ENCODE measurements around the gene EXOC3.
A peak's percentile ranks its signal among the peaks of the same experiment; 100 is the strongest.
"Not testable (repeated sequence)": the region's sequence is repeated elsewhere in the genome, so short reads cannot be mapped to it uniquely, and the experiment has no call there.

The EXOC3 gene

DNA sequence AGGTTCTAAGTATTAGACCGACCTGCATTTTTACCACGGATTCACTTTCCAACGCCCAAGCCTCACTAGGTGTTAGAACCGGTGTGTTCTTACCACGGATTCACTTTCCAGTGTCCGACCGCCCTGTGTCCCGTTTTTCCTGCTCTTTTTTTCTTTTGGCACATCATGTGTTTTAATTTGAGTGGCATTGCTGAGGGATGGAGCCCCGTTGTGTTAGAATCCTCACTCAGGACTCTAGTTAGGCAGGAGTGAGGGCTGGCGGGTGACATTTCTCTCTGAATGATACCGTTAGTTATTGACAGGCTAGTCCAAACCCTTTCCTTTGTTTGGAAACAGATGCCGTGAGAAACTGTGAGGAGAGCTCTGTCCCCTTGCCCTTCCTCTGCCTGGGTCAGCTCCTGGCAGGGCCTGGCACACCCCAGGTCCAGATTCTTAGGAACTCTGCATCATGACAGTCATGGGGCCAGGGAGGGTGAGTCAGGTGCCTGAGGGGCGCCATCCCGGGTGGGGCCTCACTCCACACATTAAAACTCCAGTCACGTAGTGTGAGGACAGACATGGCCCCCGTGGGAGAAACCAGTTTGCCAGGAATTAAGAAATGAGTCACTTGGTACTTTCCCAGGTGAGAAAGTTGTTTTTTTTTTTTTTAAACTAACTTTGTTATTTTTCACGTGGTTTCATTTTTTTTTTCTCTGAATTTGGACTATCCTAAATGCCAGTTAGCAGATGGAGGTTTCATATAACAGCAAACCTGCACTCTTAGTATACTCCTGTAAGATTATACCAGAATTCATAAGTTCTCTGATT is 15.8 kb downstream of the EXOC3 start:
- no peak for DNase-seq

DNA sequence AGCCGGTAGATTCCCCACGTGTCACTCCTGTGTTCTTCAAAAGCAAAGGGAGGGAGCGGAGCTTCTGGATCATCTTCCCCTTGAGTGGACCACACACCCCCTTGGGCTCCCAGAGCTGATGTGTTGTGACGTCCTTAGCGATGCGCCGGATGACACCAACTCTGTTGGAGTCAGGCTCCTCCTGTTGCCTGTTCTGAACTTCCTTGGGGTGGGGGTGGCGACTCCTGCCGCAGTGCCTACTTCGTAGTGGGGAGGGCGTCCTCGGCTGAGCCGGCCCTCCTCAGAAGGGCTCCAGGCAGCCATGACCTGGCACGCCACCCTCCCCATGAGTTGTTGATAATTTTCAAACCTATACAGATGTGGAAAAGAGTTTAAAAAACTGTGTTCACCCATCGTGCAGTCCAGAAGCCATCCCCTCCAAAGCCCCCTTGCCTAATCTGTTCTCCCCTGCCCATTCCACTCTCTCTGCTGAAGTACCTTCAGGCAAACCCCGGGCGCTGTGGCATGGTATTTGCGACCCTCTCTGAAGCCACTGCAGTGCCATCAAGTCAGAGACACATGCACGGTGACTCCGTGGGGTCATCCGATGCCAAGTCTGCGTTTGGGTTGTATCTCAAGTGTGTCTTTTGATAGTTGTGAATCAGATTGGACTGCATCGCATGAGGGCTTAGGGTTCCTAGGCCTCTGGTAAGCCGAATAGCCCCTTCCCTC is 16.7 kb downstream of the EXOC3 start:
- DNase-seq, result no peak

DNA sequence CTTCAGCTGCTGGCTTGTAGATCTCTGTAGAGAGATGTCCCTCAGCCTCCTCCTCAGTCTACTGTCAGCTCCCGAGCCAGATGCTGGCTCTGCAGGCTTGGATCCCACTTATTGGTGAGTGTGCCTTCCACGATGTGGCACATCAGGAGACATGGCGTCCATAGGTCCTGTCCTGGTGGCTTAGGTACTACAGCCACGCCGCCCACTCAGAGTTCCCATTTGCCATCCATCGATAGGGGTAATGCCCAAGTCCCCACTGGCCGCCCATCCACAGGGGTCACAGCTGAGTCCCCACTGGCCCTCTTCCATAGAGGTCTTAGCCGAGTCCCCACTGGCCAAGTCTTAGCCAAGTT is 17.3 kb downstream of the EXOC3 start:
- DNase-seq, result no peak

DNA sequence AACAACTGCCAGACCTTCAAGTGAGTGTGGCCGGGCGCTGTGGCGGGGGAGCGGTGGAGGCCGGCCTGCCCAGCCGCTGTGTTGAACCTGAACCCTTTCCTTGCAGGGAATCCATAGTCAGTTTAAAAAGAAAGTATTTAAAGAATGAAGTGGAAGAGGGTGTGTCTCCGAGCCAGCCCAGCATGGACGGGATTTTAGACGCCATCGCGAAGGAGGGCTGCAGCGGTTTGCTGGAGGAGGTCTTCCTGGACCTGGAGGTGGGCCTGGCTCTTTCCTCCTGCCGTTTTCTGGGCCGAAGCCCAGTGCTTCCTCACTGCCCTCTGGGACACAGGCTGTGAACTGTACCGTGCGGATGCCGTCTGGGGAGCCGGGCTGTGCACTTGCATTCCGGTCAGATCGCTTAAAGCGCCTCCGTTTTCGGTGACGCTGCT is 19.1 kb downstream of the EXOC3 start:
- no peak for DNase-seq

DNA sequence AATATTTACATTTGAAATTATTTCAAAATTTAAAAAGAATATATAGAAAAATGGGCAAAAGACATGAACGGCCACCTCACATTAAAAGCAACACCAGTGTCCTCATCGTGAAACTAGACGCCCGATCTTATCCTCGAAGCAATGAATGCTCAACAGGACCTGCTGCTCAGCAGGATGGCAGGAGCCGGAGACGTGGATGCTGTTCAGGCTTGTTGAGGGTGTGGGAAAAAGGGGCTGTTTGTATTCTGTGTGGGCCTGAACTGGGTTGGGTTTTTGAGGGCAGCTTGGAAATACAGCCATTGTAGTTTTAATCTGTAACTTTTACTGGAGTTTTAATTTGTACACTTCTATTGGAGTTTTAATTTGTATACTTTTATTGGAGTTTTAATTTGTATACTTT is 20.3 kb downstream of the EXOC3 start:
- DNase-seq, result no peak

DNA sequence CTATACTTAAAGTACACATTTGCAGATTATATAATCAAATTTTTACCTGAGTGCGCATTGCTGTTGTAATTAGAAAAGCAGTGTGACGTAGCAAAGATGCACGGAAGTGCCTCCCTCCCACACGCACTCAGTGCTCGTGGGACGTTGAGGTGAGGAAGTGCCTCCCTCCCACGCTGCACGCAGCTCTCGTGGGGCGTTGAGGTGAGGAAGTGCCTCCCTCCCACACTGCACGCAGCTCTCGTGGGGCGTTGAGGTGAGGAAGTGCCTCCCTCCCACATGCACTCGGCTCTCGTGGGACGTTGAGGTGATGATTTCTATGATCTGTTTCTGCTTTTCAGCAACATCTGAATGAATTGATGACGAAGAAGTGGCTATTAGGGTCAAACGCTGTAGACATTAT is 21.0 kb downstream of the EXOC3 start:
- peak; percentile 88 for DNase-seq

DNA sequence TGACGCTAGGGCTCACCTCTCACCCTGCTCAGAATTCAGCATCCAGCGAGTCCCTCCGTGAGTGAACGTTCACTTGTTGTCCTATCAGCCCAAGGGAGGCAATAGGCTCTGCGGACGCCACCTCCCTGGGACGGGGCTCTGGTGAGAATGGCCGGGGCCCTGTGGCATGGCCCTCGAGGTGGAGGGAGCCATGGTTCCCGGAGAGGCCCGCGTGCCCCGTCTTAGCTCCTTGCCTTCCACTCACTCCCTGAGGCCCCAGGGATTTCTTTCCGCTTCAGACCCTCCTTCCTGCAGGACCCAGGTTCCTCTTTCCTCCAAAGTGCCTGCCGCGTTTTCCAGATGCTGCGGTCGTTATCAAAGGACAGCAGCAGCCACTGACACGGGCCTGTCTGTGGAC is 21.5 kb downstream of the EXOC3 start:
- no peak for DNase-seq

DNA sequence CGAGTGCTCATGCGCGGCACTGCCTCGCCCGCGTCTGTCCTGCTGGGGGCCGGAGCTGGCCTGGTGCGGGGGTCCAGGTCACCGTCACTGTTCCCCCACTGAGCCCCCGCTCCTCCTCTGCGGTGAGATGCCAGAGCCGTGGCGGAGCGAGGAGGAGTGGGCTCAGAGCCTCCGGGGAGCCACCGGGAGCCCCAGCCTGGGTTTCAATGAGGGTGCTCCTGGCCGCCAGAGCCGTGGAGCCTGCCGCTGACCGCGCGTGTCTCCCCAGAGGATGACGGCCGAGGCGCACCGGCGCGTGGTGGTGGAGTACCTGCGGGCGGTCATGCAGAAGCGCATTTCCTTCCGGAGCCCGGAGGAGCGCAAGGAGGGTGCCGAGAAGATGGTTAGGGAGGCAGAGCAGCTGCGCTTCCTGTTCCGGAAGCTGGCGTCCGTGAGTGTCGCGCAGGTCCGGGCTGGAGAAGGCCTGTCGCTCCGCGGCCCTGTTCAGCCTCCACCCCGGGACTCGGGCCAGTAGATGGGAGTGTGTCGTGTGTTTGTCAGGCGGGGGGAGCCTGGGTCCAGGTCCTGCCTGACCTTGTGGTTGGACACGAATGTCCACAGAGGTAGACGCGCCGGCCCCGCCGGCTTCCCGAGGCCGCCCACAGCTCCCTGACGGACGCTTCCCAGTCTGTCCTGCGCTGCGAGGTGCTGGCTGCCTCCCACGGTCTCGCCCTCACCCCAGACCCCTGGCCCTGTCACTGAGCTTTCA is 22.0 kb downstream of the EXOC3 start:
- DNase-seq, result no peak

DNA sequence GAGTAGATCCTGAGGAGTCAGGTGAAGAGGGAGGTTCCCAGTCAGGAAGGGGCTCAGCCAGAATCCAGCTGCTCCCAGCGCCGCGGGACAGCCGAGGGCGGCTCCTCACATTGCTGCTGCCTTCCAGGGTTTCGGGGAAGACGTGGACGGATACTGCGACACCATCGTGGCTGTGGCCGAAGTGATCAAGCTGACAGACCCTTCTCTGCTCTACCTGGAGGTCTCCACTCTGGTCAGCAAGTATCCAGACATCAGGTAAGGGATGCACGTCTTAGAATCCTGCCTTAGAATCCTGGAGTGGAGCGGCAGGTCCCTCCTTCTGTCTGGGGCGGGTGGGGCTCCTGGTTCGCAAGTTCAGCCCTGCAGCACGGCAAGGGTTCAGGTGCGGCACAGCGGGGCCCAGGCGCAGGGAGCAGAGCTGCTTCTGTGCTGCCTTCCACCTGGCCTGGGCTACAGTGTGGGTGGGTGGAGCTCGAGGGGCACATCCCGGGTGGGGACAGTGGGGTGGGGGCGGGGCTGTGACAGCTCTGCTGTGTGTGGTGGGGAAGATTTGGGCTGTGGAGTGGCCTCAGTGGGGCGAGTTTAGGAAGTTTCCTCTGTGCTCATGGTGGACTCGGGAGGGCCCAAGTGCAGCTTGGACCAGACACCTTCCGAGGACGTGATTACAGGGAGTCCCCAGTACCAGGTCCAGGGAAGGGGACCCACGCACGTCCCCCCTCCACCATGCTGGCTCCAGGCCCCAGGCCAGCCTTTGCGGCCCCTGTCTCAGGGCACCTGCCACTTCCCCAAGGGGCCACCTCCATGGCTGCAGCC is 22.8 kb downstream of the EXOC3 start:
- DNase-seq, result no peak

DNA sequence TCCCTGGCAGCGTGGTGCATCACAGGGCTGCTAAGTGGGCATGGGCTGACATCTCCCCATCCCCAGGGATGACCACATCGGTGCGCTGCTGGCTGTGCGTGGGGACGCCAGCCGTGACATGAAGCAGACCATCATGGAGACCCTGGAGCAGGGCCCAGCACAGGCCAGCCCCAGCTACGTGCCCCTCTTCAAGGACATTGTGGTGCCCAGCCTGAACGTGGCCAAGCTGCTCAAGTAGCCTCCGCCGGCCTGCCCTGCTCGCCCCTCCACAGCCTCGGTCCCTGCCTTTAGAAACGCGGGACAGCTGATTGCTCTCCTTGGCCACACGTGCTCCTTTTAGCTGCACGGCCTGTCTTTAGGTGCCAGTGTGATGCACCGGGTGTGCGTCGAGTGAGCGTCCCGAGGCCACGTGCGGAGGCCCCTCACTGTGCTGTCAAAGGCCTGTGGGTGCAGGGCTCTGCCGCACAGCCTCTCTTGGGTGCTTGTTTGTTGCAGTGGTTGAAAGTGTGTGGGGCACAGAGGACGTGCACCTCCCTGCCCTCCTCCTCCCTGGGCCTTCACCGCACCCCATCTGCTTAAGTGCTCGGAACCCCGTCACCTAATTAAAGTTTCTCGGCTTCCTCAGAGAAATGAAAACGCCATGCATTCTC is 23.8 kb downstream of the EXOC3 start:
- no peak for DNase-seq

DNA sequence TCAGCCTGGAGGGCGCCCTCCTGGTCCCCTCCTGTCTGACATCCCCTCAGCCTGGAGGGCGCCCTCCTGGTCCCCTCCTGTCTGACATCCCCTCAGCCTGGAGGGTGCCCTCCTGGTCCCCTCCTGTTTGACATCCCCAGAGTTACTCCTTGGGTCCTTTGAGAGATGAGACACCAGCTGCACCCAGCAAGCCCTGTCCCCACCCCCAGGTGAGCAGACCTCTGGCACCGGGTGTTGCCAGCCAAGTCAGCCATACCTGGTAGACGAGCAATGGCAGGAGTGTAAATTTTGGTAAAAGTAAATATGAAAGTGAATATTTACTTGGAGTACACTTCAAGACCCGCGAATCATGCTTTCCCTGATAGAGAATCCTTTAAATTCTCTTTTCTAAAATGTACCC is 25.4 kb downstream of the EXOC3 start:
- no peak for DNase-seq

DNA sequence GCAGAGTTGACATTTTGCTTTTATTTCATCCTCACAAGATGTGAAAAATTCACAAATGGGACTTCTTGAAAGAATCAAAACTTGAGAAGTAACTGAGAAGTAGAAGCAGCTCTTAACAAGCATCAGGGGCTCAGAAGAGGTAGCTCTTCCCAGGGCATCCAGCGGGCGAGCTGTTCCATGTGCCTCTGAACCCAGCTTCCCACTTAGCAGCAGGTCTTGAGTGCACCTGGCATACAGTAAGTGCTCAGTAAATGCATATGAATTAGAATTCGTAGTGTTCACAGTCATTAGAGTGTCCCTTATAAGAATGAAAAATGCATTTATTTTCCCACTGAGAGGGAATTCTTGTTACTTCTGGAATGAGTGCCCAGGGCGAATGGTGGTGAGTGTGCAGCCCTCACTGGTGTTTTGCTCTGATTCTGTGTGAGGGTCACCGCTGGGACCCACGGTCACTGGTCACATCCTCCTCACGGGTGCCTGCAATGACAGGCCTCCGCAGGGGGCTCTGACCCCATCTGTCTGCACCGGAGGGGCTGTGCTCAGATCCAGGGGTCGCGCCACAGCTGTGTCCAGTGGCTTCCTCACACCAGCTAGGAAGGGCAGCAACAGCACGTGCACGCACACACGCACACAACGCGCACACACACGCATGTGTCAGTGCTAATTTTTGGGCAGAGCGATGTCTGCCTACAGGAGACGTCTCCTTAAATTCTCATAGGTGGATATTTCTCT is 26.9 kb downstream of the EXOC3 start:
- no peak for DNase-seq

DNA sequence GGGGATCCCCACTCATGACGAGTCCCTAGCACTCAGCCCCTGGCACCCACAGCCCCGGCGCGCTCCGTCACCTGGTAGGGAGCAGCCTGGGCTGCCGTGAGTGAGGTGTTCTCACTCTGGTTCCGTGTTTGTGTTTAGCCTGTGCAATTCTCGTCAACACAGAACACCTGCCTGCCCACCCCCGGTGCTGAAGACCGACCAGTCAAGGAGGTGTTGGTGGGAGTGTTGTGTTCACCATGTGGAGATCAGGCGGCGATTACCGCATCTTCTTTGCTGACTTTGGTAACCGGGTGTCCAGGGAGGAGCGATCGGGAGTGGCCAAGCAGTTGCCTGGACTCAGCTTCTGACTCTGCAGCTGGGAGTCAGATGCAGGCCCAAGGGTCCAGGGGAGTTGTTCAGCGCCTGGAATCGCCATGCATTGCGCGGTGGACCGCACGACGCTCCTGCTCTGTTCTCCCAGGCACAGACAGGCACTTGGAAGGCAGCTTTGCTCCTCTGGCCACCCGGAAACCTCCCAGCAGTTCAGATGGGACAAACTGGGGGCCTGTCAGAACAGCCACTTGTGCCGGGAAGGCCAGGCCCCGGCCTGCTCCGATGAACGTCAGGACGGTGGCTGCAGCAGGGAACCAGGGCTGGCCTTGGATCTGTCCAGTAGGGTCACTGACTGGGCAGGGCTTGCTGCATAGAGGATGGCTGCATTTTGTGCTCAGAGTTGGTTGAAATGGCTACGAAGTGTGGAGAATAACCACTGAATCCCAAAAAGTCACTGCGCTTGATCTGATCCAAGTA is 28.2 kb downstream of the EXOC3 start:
- DNase-seq, result no peak

DNA sequence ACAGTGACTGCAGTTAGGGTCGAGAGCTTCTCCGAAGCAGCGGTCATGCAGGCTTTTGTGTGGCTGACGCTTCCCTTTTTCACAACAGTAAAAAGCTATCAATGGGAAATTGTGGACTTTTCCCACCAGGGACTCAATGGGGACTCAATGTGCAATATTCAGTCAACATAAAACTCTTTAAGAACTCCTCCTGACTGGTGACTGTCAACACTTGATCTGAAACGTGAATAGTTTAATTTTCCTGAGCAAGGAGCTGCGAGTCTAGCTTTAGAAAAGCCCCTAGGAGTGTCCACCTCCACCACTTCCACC is 28.7 kb downstream of the EXOC3 start:
- DNase-seq, result no peak

DNA sequence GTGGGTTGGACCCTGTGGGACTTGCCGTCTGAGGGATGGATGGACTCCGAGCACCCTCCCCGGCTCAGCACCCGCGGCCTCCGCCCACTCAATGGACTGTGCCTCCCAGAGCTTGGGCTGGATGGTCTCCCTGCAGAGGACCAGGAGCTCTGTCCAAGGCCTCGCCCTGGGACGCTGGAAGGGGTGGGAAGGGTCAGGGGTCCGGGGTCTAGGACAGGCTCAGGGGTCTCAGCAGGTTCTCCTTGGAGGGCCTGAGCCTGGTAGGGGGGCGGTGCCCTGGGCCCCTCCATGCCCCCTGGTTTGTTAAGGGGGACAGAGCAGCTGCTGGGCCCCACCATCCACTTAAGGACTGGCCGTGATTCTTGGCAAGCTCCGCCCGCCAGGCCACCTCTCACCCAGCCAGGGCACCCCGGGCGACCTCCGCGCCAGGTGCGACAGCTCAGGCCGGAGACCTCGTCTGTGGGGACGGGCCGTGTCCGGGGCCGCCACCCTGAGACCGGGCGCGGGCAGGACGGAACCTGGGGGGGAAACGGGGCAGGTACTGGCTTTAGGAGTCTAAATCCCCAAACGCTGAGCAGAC is 29.2 kb downstream of the EXOC3 start:
- no peak for DNase-seq

DNA sequence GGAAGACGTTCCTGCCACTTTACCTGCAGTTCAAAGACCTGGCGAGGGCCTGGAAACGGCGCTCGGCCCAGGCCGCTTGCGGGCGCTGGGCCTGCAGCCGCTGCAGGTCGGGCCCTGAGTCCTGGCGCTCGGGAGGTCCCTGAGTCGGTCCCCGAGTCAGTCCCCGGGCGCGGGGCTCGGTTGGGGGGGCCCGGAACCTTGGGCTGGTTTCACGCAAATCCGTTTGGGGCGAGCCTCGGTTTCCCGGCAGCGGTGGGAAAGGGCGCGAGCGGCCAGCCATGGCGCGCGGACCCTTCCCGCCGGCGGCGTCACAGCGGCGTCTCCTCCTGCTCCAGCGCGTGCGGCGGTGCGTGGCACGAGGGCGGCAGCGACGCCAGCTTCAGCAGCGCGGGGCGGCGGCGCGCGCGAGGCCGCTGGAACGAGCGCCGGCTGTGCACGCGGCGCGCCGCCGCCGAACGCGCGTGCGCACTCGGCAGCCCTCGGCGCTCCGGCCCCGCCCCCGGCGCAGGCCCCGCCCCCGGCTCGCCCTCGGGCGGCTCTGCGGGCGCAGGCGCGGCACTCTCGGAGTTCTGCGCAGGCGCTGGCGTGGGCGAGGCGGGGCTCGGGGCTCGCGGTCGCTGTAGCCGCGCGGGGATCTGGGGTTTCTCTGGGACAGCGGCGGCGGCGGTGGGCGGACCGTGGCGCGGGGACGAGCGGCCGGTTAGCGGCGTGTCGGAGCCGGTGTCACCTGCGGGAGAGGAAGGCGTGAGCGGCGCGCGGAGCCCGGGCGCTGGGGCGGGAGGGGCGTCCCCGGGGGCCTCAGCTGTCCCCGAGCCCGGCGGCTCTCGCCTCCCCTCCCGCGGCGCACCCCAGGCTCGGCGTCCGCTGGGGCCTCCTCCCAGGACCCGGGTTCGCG is 29.9 kb downstream of the EXOC3 start:
- peak; percentile 90 for DNase-seq

DNA sequence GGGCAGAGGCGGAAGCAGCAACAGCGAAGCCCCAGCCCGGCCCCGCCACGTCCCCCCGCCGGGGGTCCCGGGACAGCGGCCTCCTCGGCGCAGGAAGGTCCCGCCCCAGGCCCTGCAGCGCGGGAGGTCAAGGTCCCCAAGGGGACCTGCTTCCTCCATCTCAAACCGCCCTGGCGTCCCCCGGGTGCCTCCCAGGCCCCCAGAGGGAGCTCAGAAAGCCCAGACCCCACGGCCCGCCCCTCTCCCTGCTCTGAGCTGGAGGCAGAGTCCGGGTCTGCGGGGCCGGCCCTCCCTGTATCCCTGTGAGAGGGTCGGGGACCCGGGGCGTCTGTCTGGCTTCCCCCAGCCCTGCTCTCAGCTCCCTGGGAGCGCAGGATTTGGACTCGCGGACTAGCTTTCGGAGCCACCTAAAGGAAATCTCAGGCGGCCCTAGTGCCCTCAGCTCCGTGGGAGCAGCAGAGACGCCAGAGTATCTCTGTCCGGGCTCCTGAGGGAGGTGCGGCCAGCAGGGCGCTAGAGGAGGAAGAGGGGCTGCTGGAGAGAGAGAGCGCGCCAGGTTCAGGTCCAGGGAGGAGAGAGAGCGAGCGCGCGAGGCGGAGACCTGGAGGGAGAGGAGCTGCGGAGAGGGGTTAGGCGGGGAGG is 30.7 kb downstream of the EXOC3 start:
- DNase-seq, result no peak

DNA sequence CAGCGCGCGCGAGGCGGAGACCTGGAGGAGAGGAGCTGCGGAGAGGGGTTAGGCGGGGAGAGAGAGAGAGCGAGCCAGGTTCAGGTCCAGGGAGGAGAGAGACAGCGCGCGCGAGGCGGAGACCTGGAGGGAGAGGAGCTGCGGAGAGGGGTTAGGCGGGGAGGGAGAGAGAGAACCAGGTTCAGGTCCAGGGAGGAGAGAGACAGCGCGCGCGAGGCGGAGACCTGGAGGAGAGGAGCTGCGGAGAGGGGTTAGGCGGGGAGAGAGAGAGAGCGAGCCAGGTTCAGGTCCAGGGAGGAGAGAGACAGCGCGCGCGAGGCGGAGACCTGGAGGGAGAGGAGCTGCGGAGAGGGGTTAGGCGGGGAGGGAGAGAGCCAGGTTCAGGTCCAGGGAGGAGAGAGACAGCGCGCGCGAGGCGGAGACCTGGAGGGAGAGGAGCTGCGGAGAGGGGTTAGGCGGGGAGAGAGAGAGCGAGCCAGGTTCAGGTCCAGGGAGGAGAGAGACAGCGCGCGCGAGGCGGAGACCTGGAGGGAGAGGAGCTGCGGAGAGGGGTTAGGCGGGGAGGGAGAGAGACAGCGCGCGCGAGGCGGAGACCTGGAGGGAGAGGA is 31.4 kb downstream of the EXOC3 start:
- DNase-seq, result not testable (repeated sequence)

Data from central memory CD4-positive, alpha-beta T cell (primary cell).